IPS DF 19.7 (cell line): ENCODE data around the gene C22orf31.
A peak's percentile ranks its signal among the peaks of the same experiment; 100 is the strongest.

Experiments used
- DNase-seq: peaks from one replicate; pipeline ENCODE4 v3.0.0-alpha.2; 2013; ENCODE audit warnings: low read depth, low spot score

The C22orf31 gene

GRCh38 chr22:29081517-29082236 lies 20.0 kb upstream of the C22orf31 start:
- no peak for DNase-seq

- no peak for DNase-seq
These were observed 18.7 kb upstream of the C22orf31 start for GRCh38 chr22:29080106-29080975.

- DNase-seq = no peak
These were observed 17.7 kb upstream of the C22orf31 start for GRCh38 chr22:29079218-29079901.

- DNase-seq = no peak
These were observed 17.2 kb upstream of the C22orf31 start for GRCh38 chr22:29078869-29079207.

- no peak for DNase-seq
These were observed 16.6 kb upstream of the C22orf31 start for GRCh38 chr22:29078036-29078868.

- no peak for DNase-seq
These were observed 12.7 kb upstream of the C22orf31 start for GRCh38 chr22:29074276-29074772.

GRCh38 chr22:29073618-29074275 lies 12.1 kb upstream of the C22orf31 start:
- no peak for DNase-seq

GRCh38 chr22:29072979-29073617 lies 11.5 kb upstream of the C22orf31 start, which contains the start of gene KREMEN1:
TSS of gene KREMEN1 (plus strand) at chr22:29073035. CDS start at chr22:29073131, 96 bp downstream.
- DNase-seq = no peak

GRCh38 chr22:29072193-29072978 lies 10.8 kb upstream of the C22orf31 start:
- DNase-seq = peak; percentile 68

GRCh38 chr22:29071261-29072045 lies 9.8 kb upstream of the C22orf31 start:
- no peak for DNase-seq

- DNase-seq = no peak
These were observed 8.9 kb upstream of the C22orf31 start for GRCh38 chr22:29070490-29070889.

GRCh38 chr22:29069463-29069862 lies 7.8 kb upstream of the C22orf31 start:
- no peak for DNase-seq

GRCh38 chr22:29065468-29066190 lies 4.0 kb upstream of the C22orf31 start:
- DNase-seq = no peak

- DNase-seq = no peak
These were observed 723 bp upstream of the C22orf31 start for GRCh38 chr22:29062286-29062821.

- no peak for DNase-seq
These were observed 700 bp downstream of the C22orf31 start for GRCh38 chr22:29060931-29061330.

- DNase-seq = no peak
These were observed 1.3 kb downstream of the C22orf31 start for GRCh38 chr22:29060251-29060869.

GRCh38 chr22:29056472-29056871 lies 5.2 kb downstream of the C22orf31 start:
- DNase-seq = no peak
